Mesendoderm (in vitro differentiated cells): ENCODE measurements around the gene KCNC3.
"Not testable (repeated sequence)": the region's sequence is repeated elsewhere in the genome, so short reads cannot be mapped to it uniquely, and the experiment has no call there.

ENCODE experiments used
- DNase-seq: peaks from one replicate; pipeline ENCODE4 v3.0.0; 2013
- H2AK5ac ChIP-seq: 2 replicates; pipeline ENCODE4 v1.6.1; 2013; ENCODE audit warnings: low read length, inconsistent platforms
- H2BK120ac ChIP-seq: 2 replicates; pipeline ENCODE4 v1.6.1; 2013; ENCODE audit warnings: low read depth, mild to moderate bottlenecking, low read length, moderate library complexity, mixed read lengths
- H2BK15ac ChIP-seq: replicated peaks from 2 replicates; pipeline ENCODE4 v1.6.1; 2013; ENCODE audit warnings: low read depth, mild to moderate bottlenecking, moderate library complexity
- H2BK5ac ChIP-seq: 2 replicates; pipeline ENCODE4 v1.6.1; 2013; ENCODE audit warnings: low read length, inconsistent platforms
- H3K18ac ChIP-seq: 2 replicates; pipeline ENCODE4 v1.6.1; 2013; ENCODE audit warnings: mild to moderate bottlenecking, low read length, mixed read lengths
- H3K23ac ChIP-seq: one replicate; pipeline ENCODE4 v1.6.1; 2013; ENCODE audit warnings: low read length
- H3K27ac ChIP-seq: 2 replicates; pipeline ENCODE4 v1.5.1; 2013; ENCODE audit warnings: low read depth, mild to moderate bottlenecking, inconsistent platforms, low read length, moderate library complexity
- H3K27me3 ChIP-seq: 2 replicates; pipeline ENCODE4 v1.6.1; 2013; ENCODE audit warnings: low read length, control low read depth, mild to moderate bottlenecking, inconsistent platforms; ENCODE audit not compliant: insufficient read depth, poor library complexity
- H3K36me3 ChIP-seq: 2 replicates; pipeline ENCODE4 v1.6.1; 2013; ENCODE audit warnings: low read length, inconsistent platforms; ENCODE audit not compliant: control insufficient read depth, insufficient read depth
- H3K4ac ChIP-seq: one replicate; pipeline ENCODE4 v1.6.1; 2013; ENCODE audit warnings: low read depth, mild to moderate bottlenecking, low read length, moderate library complexity
- H3K4me1 ChIP-seq: 2 replicates; pipeline ENCODE4 v1.6.1; 2013; ENCODE audit warnings: low read depth, low read length, inconsistent platforms; ENCODE audit not compliant: control insufficient read depth
- H3K4me2 ChIP-seq: 2 replicates; pipeline ENCODE4 v1.6.1; 2013; ENCODE audit warnings: low read length
- H3K4me3 ChIP-seq: 2 replicates; pipeline ENCODE4 v1.5.1; 2013; ENCODE audit warnings: mild to moderate bottlenecking, low read length
- H3K56ac ChIP-seq: one replicate; pipeline ENCODE4 v1.6.1; 2013; ENCODE audit warnings: low read length
- H3K79me1 ChIP-seq: 2 replicates; pipeline ENCODE4 v1.6.1; 2013; ENCODE audit warnings: low read length, inconsistent platforms
- H3K79me2 ChIP-seq: 2 replicates; pipeline ENCODE4 v1.6.1; 2013; ENCODE audit warnings: mild to moderate bottlenecking, low read length; ENCODE audit not compliant: control insufficient read depth, insufficient read depth
- H3K9ac ChIP-seq: 2 replicates; pipeline ENCODE4 v1.6.1; 2013; ENCODE audit warnings: low read length, inconsistent platforms
- H4K5ac ChIP-seq: one replicate; pipeline ENCODE4 v1.6.1; 2013; ENCODE audit warnings: low read length
- H4K8ac ChIP-seq: one replicate; pipeline ENCODE4 v1.6.1; 2013; ENCODE audit warnings: low read depth, mild to moderate bottlenecking, control low read depth, low read length, moderate library complexity
- WGBS: extraction: QIAGEN DNeasy Blood & Tissue Kit; methylation state at CpG from one replicate; pipeline ENCODE4 v1.1.7; 2013; ENCODE audit warnings: low lambda C conversion rate, missing lambda C conversion rate; ENCODE audit not compliant: insufficient coverage; ENCODE audit errors: extremely low coverage; 5-methylcytosine and 5-hydroxymethylcytosine counted together

KCNC3 gene

GRCh38 chr19:50357178-50358100 is 28.3 kb upstream of the KCNC3 start:
- no peaks in the 10 kb centered on the region for H3K4me1 ChIP-seq
- H4K8ac ChIP-seq: no peak overlapping the region
- no peak overlapping the region for H2BK15ac ChIP-seq
- no CpG with 5 or more reads among the region's 54 CpGs for WGBS
- H3K79me2 ChIP-seq: no peaks in the 10 kb centered on the region
- H2BK5ac ChIP-seq: no peak overlapping the region
- no peak overlapping the region for H3K4me2 ChIP-seq
- no peaks in the 10 kb centered on the region for H3K36me3 ChIP-seq
- H3K18ac ChIP-seq: no peak overlapping the region
- H3K27me3 ChIP-seq: no peaks in the 10 kb centered on the region
- no peak overlapping the region for H4K5ac ChIP-seq
- DNase-seq: peak; percentile 58
- no peak overlapping the region for H3K4ac ChIP-seq
- H2BK120ac ChIP-seq: no peak overlapping the region
- no peak overlapping the region for H2AK5ac ChIP-seq
- peak overlapping the region; percentile 50 for H3K9ac ChIP-seq
- no peak overlapping the region for H3K4me3 ChIP-seq
- H3K56ac ChIP-seq: no peak overlapping the region
- H3K79me1 ChIP-seq: no peaks in the 10 kb centered on the region
- no peak overlapping the region for H3K23ac ChIP-seq
- H3K27ac ChIP-seq: no peak overlapping the region

GRCh38 chr19:50356691-50357177 is 27.6 kb upstream of the KCNC3 start:
- no peak overlapping the region for H3K23ac ChIP-seq
- no CpG with 5 or more reads among the region's 13 CpGs for WGBS
- no peak overlapping the region for H4K5ac ChIP-seq
- no peaks in the 10 kb centered on the region for H3K4me1 ChIP-seq
- no peak overlapping the region for H2AK5ac ChIP-seq
- H3K4me3 ChIP-seq: no peak overlapping the region
- no peaks in the 10 kb centered on the region for H3K27me3 ChIP-seq
- no peak overlapping the region for H2BK5ac ChIP-seq
- no peak overlapping the region for H2BK15ac ChIP-seq
- no peaks in the 10 kb centered on the region for H3K79me2 ChIP-seq
- H3K56ac ChIP-seq: no peak overlapping the region
- H4K8ac ChIP-seq: no peak overlapping the region
- H3K9ac ChIP-seq: no peak overlapping the region
- no peak overlapping the region for H3K18ac ChIP-seq
- H3K36me3 ChIP-seq: no peaks in the 10 kb centered on the region
- no peak overlapping the region for H2BK120ac ChIP-seq
- DNase-seq: no peak
- H3K27ac ChIP-seq: no peak overlapping the region
- H3K79me1 ChIP-seq: no peaks in the 10 kb centered on the region
- H3K4ac ChIP-seq: no peak overlapping the region
- no peak overlapping the region for H3K4me2 ChIP-seq

DNA sequence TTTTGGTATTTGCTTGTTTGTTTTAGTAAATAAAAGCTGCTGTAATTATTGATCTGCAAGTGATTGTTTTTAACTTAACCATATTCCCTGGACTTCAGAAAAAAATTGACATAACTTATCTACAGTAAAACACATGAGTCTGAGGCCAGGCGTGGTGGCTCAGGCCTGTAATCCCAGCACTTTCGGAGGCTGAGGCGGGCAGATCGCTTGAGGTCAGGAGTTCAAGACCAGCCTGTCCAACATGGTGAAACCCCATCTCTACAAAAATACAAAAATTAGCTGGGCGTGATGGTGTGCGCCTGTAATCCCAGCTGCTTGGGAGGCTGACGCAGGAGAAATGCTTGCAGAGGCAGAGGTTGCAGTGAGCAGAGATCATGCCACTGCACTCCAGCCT is 24.3 kb upstream of the KCNC3 start:
- not testable (repeated sequence) for H3K36me3 ChIP-seq, H2BK15ac ChIP-seq, H3K4me3 ChIP-seq, H2AK5ac ChIP-seq, H3K79me2 ChIP-seq, H4K5ac ChIP-seq, H3K27me3 ChIP-seq, H2BK5ac ChIP-seq, H3K4me2 ChIP-seq, H3K27ac ChIP-seq, H3K9ac ChIP-seq, H4K8ac ChIP-seq, H3K79me1 ChIP-seq, H2BK120ac ChIP-seq, H3K4me1 ChIP-seq, H3K56ac ChIP-seq, DNase-seq, H3K23ac ChIP-seq, H3K4ac ChIP-seq, H3K18ac ChIP-seq
- WGBS: no CpG with 5 or more reads among the region's 7 CpGs

- Histone ChIP-seq H3K4me3 (no peak overlapping the region), H3K9ac (no peak overlapping the region), H2BK15ac (no peak overlapping the region), H3K4me1 (no peaks in the 10 kb centered on the region), H2BK120ac (no peak overlapping the region), H3K4me2 (no peak overlapping the region), H2AK5ac (no peak overlapping the region), H3K18ac (no peak overlapping the region), H3K79me1 (no peaks in the 10 kb centered on the region), H3K4ac (no peak overlapping the region), H3K36me3 (no peaks in the 10 kb centered on the region), H3K27ac (no peak overlapping the region), H4K8ac (no peak overlapping the region), H3K79me2 (no peaks in the 10 kb centered on the region), H4K5ac (no peak overlapping the region), H3K23ac (no peak overlapping the region), H3K56ac (no peak overlapping the region), H2BK5ac (no peak overlapping the region), H3K27me3 (no peaks in the 10 kb centered on the region)
- no peak for DNase-seq
- WGBS: no CpG with 5 or more reads among the region's 4 CpGs
These were observed 23.1 kb upstream of the KCNC3 start for GRCh38 chr19:50352242-50352641.

- H3K9ac ChIP-seq: no peak overlapping the region
- no peak overlapping the region for H2BK15ac ChIP-seq
- no peaks in the 10 kb centered on the region for H3K79me2 ChIP-seq
- no peak overlapping the region for H3K27ac ChIP-seq
- no peak for DNase-seq
- no peak overlapping the region for H4K5ac ChIP-seq
- no peak overlapping the region for H2AK5ac ChIP-seq
- no peak overlapping the region for H2BK5ac ChIP-seq
- H3K4ac ChIP-seq: no peak overlapping the region
- H4K8ac ChIP-seq: no peak overlapping the region
- H3K4me2 ChIP-seq: no peak overlapping the region
- no CpG with 5 or more reads among the region's 22 CpGs for WGBS
- H3K27me3 ChIP-seq: no peaks in the 10 kb centered on the region
- H3K4me3 ChIP-seq: no peak overlapping the region
- no peak overlapping the region for H3K56ac ChIP-seq
- H3K4me1 ChIP-seq: no peaks in the 10 kb centered on the region
- H3K23ac ChIP-seq: no peak overlapping the region
- no peaks in the 10 kb centered on the region for H3K79me1 ChIP-seq
- no peak overlapping the region for H3K18ac ChIP-seq
- H3K36me3 ChIP-seq: no peaks in the 10 kb centered on the region
- H2BK120ac ChIP-seq: no peak overlapping the region
These were observed 20.3 kb upstream of the KCNC3 start for GRCh38 chr19:50349277-50350057.
